ENCODE results near the gene SEMA4F. TPM values are rescaled to one million over a fixed set of nuclear protein-coding genes. Genes with fewer than 3 reads are reported as not detected.

Gene SEMA4F
- total RNA-seq, 2 experiments from 2014 or later: 2.3 to 3.3 TPM

- POLR2A ChIA-PET: no interaction called here
- TF ChIP-seq EZH2phosphoT487 (IDR thresholded peaks at IDR 0.05; ENCODE audit: borderline replicate concordance, low read depth, low read length) (no peak), CTCF (conservative IDR thresholded peaks at IDR 0.05; ENCODE audit: low read length) (no peak)
- no peaks in the 10 kb centered on the region for H3K36me3 ChIP-seq (ENCODE audit: insufficient read depth, low read length)
- no peak overlapping the region for H3K4me3 ChIP-seq (ENCODE audit: low read depth, low read length, poor library complexity, severe bottlenecking)
- no peak overlapping the region for H3K4me2 ChIP-seq (ENCODE audit: low read length)
- H3K79me2 ChIP-seq (ENCODE audit: insufficient read depth, low read depth, low read length): no peaks in the 10 kb centered on the region
- CTCF ChIA-PET (ENCODE audit: unreplicated experiment): no interaction called here
- H2AFZ ChIP-seq (ENCODE audit: low read length): no peak overlapping the region
- intact Hi-C loops (cut with micrococcal nuclease; ENCODE audit: unreplicated experiment): no loop called here
- no peaks in the 10 kb centered on the region for H3K9me3 ChIP-seq (ENCODE audit: low read length)
- H3K9me2 ChIP-seq (ENCODE audit: insufficient read depth, low read length): no peaks in the 10 kb centered on the region
- BruUV-seq (replicated peaks): no TSS peak
- no peak overlapping the region for H3K27ac ChIP-seq (ENCODE audit: low read depth, low read length, poor library complexity, severe bottlenecking)
- H3K4me1 ChIP-seq (ENCODE audit: insufficient read depth, low read length, poor library complexity, severe bottlenecking): no peaks in the 10 kb centered on the region
- DNase-seq (ENCODE audit: low spot score): no peak
- no peaks in the 10 kb centered on the region for H4K20me1 ChIP-seq (ENCODE audit: insufficient read depth, low read length)
Observed at GRCh38 chr2:74693213-74693612, 39.2 kb downstream of the SEMA4F start.

- ChIA-PET CTCF (ENCODE audit: unreplicated experiment) (no interaction called here), POLR2A (no interaction called here)
- no peaks in the 10 kb centered on the region for H3K36me3 ChIP-seq (ENCODE audit: insufficient read depth, low read length)
- no peaks in the 10 kb centered on the region for H3K9me2 ChIP-seq (ENCODE audit: insufficient read depth, low read length)
- H3K9me3 ChIP-seq (ENCODE audit: low read length): no peaks in the 10 kb centered on the region
- H3K4me1 ChIP-seq (ENCODE audit: insufficient read depth, low read length, poor library complexity, severe bottlenecking): no peaks in the 10 kb centered on the region
- H3K27ac ChIP-seq (ENCODE audit: low read depth, low read length, poor library complexity, severe bottlenecking): no peak overlapping the region
- no peaks in the 10 kb centered on the region for H3K79me2 ChIP-seq (ENCODE audit: insufficient read depth, low read depth, low read length)
- H3K4me2 ChIP-seq (ENCODE audit: low read length): no peak overlapping the region
- no peak overlapping the region for H3K4me3 ChIP-seq (ENCODE audit: low read depth, low read length, poor library complexity, severe bottlenecking)
- no peak for DNase-seq (ENCODE audit: low spot score)
- no TSS peak for BruUV-seq (replicated peaks)
- H4K20me1 ChIP-seq (ENCODE audit: insufficient read depth, low read length): no peaks in the 10 kb centered on the region
- intact Hi-C loops (cut with micrococcal nuclease; ENCODE audit: unreplicated experiment): no loop called here
- H2AFZ ChIP-seq (ENCODE audit: low read length): no peak overlapping the region
- TF ChIP-seq CTCF (conservative IDR thresholded peaks at IDR 0.05; ENCODE audit: low read length) (no peak), EZH2phosphoT487 (IDR thresholded peaks at IDR 0.05; ENCODE audit: borderline replicate concordance, low read depth, low read length) (no peak)
Observed at GRCh38 chr2:74693668-74694067, 39.6 kb downstream of the SEMA4F start.

- H3K9me2 ChIP-seq (ENCODE audit: insufficient read depth, low read length): no peaks in the 10 kb centered on the region
- no peak for DNase-seq (ENCODE audit: low spot score)
- no peaks in the 10 kb centered on the region for H3K79me2 ChIP-seq (ENCODE audit: insufficient read depth, low read depth, low read length)
- no peaks in the 10 kb centered on the region for H3K36me3 ChIP-seq (ENCODE audit: insufficient read depth, low read length)
- no TSS peak for BruUV-seq (replicated peaks)
- intact Hi-C loops (cut with micrococcal nuclease; ENCODE audit: unreplicated experiment): no loop called here
- no peak overlapping the region for H3K4me3 ChIP-seq (ENCODE audit: low read depth, low read length, poor library complexity, severe bottlenecking)
- POLR2A ChIA-PET: no interaction called here
- H4K20me1 ChIP-seq (ENCODE audit: insufficient read depth, low read length): no peaks in the 10 kb centered on the region
- no peak overlapping the region for H3K4me2 ChIP-seq (ENCODE audit: low read length)
- CTCF ChIA-PET (ENCODE audit: unreplicated experiment): no interaction called here
- no peak overlapping the region for H3K27ac ChIP-seq (ENCODE audit: low read depth, low read length, poor library complexity, severe bottlenecking)
- H3K9me3 ChIP-seq (ENCODE audit: low read length): no peaks in the 10 kb centered on the region
- H3K4me1 ChIP-seq (ENCODE audit: insufficient read depth, low read length, poor library complexity, severe bottlenecking): no peaks in the 10 kb centered on the region
- TF ChIP-seq CTCF (conservative IDR thresholded peaks at IDR 0.05; ENCODE audit: low read length) (no peak), EZH2phosphoT487 (IDR thresholded peaks at IDR 0.05; ENCODE audit: borderline replicate concordance, low read depth, low read length) (no peak)
- no peak overlapping the region for H2AFZ ChIP-seq (ENCODE audit: low read length)
Observed at GRCh38 chr2:74694281-74694680, 40.2 kb downstream of the SEMA4F start.
